CMK (cell line): Measurements from ENCODE around the gene ZMIZ1.

Source experiments
- DNase-seq: peaks from one replicate; pipeline ENCODE4 v3.0.0-alpha.2; 2010; ENCODE audit warnings: low read depth

ZMIZ1 gene

DNA sequence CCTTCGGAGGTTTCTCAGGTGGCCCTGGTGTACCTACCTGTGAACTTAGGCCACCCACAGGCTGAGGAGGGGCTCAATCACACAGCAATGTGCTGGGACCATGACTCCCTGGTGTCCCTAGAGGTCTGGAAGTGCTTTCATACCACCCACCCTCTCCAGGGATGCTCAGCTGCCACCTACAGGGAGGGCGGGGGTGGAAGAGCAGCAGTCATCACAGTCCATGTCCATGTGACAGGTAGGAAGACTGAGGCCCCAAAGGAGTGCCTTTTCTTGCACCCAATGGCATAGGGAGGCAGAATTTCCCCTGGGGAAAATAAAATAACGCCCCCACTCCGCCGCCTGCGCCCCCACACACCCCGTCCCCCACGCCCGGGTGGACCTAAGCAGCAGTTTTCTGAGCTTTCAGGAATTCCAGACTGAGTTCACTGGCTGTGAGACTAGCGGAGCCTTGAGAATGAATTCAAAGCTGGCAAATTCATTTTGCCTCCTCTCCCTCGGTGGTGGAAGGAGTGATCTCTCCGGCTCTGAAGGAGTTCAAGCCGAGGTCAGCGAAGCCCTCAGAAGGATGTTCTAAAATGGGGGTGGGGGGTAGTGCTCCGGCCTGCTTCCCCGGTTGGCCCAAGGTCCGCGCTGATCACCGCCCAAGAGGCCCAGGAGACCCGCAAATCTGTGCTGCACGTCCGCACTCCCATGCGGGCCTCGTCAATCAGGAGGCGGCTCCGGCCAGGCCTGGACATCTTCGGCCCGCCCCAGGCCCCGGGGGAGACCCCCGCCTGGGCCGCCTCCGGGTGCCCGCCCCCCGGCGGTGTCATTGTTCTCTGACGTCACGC lies 2.1 kb upstream of the ZMIZ1 start:
- DNase-seq = no peak

DNA sequence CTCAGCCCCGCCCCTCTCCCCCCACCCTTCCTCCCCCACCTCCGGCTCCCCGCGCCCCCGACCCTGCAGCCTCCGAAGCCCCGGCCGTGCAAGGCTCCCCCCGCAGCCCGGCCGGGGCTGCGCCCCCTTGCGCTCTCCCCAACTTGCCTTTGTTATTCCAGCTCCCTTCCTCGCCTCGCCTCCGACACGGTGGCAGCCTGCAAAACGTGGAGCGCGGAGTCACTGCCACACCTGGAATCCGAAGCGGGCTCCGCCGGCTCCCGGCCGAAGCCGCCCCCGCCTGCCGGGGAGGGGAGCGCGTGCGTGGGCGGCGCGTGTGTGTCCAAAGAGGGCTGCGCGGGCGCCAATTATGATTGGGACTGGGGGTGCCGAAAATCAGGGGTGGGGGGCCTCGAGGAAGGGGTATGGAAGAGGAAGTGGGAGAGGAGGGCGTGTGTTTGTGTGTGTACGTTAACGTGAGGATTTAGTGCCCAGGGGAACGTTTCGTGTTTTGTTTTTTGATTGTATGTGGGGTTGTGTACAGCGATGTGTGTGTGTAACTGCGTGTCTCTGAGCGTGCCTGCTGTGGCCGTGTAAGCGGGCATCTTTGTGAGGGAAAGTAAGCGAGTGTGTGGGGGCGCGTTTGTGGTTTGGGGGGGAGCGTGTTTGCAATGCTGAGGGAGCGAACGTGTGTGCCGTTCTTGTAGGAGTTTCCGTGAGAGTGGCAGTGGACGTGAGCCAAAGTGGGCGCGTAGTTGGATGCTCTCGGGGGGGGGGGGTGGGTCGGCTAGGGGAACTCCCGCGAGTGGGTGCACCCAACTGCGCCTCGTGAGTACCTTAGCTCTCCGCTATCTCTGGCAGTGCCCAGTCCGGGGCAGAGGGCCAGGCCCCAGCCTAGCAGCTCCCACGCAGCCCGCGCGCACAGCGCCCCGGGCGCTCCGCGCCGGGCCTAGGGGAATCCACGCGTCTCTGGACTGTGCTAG lies 1.2 kb upstream of the ZMIZ1 start:
- peak; percentile 90 for DNase-seq

DNA sequence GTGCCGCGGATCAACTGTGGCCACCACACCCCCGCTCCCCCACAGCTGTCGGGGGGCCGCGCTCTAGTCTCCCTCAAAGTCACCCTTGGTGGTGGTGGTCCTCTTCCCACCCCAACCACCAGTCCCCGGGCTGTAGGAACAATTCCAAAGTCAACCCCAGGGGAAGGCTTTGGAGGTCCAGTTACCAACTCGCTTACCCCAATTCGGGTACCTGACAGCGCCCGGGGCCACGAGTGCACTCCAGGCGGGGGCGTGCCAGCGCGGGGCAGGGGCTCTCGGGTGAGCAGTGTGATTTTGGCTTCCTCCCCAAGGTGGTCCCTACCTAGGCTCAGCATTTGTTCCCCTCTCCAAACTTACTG lies 584 bp upstream of the ZMIZ1 start:
- DNase-seq = no peak

DNA sequence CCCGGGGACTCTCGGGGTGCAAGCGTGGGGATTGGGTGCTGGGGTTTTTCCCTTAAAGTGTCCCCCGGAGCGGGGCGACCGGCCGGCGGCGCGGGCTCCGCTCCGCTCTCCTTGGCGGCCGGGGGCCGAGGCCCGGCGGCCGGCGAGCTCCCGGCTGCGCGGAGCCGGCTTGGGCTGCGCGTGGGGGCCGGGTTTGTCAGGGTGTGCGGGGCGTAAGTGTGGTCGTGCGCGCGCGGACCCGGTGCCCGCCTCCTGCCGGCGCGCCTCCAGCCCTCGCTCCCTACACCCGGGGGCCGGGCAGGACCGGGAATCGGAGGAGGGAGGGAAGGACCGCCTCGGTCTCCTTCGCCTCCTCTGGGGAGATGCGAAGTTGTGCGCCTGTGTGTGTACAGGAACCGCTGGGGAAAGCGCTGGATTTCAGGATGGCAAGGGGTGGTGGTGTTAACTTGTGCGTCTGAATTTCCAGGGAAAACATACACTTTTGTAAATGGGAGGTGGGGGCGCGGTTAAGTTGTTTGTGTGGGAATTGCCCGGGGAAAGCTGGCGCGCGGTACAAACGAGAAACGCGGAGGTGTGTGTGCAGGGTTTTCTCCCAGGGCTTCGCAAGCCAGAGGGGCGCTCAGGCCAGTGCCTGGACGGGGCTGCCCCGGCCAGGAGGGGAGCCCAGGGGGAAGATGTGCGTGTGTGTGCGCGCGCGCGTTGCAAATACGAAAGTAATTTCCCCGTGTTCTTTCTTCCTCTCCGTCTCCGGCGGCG lies 737 bp downstream of the ZMIZ1 start:
- no peak for DNase-seq

DNA sequence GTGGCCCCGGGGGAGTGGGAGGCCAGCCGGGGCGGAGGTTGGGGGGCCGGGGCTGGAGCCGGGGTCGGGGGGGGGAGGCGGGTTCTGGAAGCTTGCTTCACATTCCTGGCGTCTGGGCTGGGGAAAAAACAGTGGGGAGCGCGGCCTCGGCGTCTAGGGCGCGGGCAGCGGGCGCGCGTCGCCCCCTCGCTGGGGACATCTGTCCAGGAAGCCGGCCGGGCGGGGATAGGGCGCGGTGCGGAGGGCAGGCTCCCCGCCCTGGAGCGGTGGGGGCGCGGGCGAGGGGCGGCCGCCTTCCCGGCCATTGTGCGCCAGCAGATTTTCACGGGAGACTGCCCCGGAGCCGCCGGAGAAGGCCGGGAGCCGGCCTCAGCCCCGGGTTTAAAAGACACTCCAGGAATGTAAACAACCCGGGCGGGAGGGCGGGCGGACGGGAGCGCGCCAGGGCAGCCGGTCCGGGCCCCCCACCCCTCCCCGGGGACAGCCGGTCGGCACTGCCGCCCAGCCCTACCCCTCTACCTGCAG lies 1.4 kb downstream of the ZMIZ1 start:
- no peak for DNase-seq

DNA sequence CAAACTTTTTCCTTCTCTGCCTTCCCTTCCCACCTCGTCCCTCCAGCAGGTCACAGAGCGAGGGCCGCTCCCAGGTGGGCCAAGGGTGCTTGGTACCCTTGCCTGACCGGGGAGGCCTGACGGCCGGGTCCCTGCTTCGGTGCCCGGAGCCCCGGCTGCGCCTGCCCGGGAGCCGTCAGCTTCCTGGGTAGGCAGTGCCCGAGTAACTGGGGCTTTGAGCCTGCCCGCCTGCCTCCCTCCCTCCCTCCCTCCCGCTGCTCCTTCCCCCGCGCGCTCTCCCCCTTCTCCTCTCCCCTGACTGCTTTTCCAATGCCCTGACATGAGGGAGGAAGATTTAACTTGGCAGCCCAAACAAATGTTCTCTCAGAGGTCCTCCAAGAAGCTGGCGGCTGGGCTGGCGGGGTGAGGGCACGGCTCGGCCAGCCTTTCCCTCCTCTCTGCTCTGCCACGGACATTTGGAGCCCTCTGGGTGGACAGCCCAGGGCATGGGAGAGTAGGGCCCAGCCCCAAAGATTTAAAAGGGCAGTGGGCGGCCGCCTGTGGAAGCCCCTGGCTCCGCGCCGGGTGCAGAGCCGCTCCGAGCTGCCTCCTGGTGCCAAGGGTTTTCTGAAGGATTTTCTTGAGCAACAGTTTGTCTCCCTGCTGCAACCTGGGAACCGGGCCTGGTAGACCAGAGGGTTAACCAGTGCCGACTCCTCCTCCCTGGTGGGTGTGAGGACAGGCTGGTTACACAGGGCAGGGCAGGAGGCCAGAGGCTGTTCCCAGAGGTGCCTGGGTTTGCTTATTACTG lies 2.0 kb downstream of the ZMIZ1 start:
- no peak for DNase-seq

DNA sequence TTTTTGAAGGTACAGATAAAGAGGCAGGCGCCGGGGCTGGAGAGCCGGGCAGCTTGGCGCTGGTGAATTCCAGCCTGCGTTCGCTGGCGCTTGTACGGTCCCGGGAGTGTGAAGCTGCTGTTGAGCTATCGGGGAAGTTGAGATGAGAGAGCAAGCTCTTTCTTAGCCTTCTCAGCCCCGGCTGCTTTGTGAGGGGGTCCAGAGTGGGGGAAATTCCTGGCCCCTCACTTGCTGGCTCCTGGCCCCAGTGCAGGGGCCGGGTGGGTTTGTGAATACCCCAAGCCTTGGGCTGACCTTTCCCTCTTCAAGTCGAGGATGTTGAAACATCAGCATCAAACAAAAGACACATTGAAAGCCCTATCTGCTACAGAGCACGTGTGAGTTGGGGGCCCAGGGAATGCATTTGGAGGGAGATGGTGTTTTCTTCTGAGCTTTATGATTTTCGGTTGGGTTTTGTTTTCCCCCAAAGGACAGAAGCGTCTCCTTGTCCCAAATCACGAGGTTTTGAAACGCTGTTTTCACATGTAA lies 2.7 kb downstream of the ZMIZ1 start:
- DNase-seq = no peak

DNA sequence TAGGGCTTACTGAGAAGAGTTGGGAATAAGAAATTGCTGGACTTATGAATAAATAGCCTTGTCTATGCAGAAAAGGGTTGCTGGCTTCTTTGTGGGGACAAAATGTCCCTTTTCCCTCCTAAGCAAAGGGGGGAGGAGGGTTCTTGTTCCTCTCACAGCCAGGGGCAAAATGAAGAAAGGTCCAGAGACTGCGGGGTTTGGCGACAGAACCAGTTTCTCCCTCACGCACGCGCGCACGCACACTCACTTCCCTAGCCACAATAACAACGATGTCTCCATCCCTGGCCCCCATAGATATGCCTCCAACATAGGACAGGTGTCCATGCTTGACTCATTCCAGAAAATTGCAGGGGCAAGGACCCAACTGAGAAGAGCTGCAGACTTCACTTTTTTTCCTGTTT lies 3.3 kb downstream of the ZMIZ1 start:
- no peak for DNase-seq

DNA sequence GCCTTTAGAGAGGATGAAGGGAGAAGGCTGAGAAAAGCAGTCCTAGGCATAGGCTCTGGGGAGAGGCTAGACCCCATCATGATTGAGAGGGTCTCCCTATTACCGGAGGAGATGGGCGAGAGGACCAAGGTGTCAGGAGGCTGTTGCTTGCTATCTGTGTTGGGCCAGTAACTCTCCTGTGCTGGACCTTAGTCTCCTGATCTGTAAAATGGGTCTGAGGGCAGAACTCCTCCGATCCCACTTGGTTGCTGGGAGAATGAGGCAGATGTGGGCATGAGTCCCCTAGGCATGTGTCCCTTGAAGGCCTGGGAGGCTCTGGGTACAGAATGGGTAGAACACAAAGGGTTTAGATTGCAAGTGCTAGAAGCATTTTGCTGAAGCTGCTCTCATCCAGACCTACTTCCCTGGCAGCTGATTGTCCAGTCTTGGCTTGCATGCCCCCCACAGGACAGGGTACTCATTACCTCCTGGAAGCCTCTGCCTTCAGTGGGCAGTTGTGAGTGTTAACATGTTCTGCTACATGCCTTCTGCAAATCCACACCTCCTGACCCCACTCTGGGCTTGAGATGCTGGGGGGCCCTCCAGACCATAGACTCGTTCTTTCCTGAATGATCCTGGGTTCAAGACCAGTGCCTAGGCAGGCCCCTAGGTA lies 4.4 kb downstream of the ZMIZ1 start:
- DNase-seq = no peak

DNA sequence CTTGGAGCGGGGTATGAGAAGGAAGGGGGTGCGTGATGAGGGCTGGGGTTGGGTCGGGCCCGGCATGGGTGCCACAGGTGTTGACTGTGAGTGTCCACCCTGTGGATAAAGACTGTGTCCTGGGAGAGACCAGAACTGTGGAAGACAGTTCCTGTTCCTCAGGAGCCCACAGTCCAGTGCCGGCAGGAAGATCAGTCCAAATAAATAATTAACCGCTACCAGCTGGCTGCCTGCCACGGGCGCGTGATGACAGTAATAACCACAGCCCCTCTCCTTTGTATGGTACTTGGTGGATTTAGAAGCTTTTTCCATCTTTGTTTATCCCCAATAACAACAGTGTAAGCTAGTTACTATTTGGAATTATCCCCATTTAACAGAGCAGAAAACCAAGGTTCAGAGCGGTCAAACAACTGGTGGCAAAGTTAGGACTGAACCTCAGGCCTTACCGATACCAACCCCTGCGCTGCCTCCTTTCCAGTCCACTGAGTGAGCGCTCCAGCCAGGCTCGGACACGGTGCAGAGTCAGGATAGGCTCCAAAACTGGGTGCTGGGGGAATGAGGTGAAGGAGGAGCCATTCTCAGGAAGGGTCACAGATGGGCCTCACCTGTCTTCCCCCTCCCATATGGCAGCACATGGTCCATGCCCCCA lies 5.1 kb downstream of the ZMIZ1 start:
- no peak for DNase-seq

DNA sequence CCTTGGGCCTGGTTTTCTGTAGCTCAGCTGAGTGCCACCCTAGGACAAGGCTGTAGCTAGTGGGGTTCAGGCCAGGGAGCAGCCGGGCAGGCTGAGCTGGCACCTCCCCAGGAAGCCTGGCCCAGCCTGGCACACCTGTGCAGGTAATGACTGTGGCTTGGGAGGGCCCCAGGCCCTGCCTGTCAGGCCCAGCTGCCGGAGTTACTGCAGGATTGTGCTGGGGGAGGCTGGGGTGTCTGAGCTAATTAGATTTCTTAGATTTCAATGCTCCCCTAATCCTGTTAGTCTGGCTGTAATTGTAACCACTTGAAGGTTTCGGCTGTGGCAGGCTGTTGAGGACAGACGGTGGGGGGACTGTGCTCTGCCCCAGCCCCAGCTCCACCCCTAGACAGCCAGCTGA lies 6.0 kb downstream of the ZMIZ1 start:
- DNase-seq = no peak

DNA sequence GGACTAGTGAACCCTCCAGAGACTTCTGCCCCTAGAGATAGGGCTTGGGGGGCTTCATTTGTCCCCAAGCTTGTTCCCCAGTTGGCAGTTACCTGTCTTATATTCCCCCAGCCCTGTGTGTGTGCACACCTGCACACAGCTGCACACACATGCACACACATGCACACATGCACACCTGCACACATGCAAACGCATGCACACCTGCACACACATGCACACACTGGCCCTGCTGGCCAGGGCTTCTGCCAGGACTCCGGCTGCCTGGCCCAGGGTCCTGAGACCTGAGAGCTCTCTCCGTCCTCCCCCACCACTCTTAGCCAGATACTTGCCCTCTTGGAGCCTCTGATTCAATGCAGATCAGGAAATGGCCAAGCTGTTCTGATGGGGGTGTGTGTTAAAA lies 6.7 kb downstream of the ZMIZ1 start:
- no peak for DNase-seq

DNA sequence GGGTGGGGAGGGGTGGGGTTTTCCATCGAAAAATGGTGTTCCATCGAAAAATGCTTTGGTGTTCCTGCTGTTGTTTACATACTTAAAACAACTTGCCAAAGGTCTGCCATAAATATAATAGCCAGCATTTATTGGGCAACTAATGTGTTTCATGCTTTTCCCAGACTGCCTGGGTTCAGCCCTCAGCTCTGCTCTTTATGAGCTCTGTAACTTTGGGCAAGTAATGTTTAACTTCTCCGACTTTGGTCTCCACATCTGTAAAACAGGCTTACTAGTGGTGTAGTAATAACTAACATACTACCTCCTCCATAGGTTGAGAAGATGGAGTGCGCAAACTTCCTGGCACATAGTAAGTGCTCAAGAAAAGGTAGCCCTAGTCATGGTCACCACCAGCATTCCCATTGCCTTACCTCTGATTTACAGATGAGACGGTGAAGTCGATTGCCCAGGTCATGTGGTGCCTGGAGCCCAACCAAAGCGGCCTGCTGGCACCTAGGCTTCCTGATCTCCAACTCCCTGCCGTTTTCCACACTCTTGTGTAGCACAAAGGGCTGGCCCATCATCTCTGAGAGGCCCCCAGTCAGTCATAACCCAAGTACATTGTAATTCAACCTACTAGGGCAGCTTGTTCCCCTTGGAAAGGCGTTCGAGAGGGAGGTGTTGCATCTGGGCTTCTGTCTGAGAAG lies 8.9 kb downstream of the ZMIZ1 start:
- DNase-seq = no peak

DNA sequence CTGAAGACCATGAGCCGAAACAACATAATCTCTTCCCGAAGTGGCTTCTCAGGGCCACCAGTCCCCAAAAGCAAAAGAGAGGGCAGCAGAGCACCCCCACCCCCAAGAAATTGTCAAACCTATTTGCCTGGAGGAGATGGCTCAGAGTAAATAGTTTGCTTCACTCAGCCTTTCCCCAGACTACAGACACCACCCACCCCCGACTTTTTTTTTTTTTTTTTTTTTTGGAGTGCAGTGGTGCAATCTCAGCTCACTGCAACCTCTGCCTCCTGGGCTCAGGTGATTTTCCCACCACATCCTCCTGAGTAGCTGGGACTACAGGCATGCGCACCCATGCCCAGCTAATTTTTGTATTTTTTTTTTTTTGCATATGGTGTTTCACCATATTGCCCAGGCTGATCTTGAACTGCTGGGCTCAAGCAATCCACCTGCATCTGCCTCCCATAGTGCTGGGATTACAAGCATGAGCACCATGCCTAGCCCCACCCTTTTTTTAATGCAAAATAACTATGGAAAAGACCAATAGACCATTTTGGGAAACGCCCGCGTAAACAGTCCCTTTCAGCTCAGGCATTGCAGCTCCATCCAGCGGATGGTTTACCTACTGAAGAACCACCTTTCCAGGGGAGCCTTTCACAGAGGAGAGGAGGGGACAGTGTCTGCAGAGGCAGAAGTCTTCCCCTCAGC lies 9.7 kb downstream of the ZMIZ1 start:
- DNase-seq = no peak

DNA sequence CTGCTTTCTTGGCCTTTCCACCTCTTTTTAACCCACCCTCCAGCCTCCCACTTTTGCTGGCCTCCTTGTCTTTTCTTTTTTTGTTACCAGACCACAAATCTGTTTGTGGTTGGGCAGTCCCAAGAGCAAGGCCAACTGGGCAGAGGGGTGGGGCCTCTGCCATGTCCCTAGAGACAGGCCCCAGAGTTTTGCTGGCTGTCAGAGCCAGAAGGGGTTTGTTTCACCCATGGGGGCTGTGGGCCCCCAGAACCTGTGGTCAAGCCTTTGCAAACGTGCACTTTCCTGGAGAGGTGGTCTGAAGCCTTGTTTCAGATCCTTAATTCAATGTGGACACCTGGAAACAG lies 10.3 kb downstream of the ZMIZ1 start:
- DNase-seq = no peak

DNA sequence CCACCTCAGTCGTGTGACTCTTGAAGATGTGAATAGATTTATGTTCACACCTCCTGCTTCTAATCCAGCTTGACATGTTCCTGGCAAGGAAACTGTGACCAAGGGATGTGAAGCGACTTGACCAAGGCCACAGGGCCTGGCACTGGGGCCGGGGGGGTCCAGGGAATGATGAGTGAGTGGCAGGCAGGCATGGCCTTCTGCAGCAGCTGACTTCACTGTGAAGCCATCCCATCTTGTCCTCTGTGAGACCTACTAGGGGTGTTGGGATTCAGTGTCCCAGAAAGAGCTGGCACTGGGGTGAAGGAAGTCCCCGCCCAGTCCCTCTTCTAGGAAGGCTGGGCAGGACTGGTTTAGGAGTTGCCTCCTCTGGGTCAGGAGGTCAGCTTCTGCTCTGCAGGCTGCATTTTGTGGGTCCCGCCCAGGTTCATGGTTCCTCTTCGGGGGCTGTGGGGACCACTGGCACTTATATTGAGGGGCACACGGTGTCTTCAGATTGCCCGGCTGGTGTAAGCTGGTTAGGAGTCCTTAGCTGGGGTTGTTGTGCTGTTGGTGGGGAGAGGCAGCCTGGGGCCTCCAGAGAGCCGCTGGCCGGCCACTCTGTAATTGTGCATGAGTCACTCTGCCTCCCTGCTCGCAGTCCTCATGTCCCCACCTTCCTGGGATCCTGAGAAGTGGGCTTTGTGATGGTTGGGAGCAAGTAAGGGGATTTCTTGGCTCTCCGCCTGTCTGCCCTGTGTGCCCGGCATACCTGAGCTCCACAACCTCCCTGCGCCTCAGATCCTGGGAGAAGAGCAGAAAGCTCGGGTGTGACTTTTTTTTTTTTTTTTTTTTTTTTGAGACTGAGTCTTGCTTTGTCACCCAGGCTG lies 11.0 kb downstream of the ZMIZ1 start:
- no peak for DNase-seq

DNA sequence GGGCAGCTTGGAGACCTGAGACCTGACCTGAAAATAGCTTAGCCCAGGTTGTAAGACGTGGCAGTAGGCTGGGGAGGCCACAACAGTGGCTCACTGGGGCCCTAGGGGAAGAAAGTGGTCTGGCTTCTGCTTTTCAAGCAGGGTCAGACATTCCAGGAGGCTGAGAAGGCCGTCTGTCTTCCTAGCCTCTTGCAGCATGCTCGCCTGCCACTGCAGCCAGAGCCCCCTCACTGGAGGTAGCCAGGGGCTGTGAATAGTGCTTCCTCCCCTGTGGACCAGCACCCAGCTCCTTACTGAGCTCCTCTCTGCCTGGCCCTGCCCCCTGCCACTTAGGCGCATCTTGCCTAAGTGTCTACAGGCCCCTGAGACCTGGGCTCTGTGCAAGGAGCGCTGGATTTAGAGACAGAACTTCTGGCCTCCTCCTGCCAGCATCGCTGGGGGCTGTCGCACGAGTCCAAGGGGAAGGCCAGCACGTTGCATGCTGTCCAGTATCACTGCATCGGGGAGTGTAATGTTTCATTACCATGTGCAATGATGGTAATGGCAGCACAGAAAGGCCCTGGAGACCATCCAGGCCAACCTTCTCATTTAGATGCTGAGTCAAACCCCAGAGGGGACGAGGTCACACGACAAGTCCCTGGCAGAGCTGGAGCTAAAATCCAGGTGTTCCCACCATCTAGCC lies 12.7 kb downstream of the ZMIZ1 start:
- DNase-seq = no peak

DNA sequence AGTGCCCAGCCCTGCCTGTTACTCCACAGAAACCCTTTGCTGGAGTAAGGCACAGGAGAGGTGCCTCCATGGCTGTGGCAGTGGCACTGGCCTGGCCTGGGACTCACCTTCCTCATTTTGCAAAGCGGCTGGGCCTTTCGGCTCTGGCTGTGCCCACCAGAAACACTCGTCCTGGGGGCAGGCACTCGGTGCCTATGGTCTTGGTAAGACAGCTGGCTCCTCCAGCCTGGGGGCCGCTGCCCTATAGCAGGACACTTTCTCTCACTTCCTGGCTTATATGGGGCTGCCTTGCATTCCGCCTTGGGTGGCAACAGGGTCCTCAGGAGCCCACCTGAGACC lies 13.2 kb downstream of the ZMIZ1 start:
- no peak for DNase-seq
